ENCODE results near the gene LILRB4.

GRCh38 chr19:54616821-54617560 is 45.8 kb upstream of the LILRB4 start:
- TF ChIP-seq MAX (IDR thresholded peaks at IDR 0.05) (no peak), REST (IDR thresholded peaks at IDR 0.05) (no peak), CTCF (IDR thresholded peaks at IDR 0.05; ENCODE audit: low read depth, low read length, missing input control) (no peak), RXRA (IDR thresholded peaks at IDR 0.05) (no peak), SP1 (IDR thresholded peaks at IDR 0.05) (no peak), GABPA (IDR thresholded peaks at IDR 0.05 in 1 of 2, conservative IDR thresholded peaks at IDR 0.05 in 1 of 2) (no peak), TAF1 (conservative IDR thresholded peaks at IDR 0.05) (no peak), YY1 (IDR thresholded peaks at IDR 0.05) (no peak), EGR1 (IDR thresholded peaks at IDR 0.05; ENCODE audit: low read depth in 2 of 2) (no peak)
